Breast epithelium (tissue), 3 donors: ENCODE measurements around the gene SEC23IP.

ENCODE experiments used
- CTCF ChIP-seq, 3 donors: fragments of 450-650 bp; IDR thresholded peaks; one replicate each; pipeline ENCODE4 v1.5.1; 2016 to 2017; ENCODE audit warnings: antibody characterized with exemption in 3 of 3, mild to moderate bottlenecking in 3 of 3, moderate library complexity in 3 of 3
- POLR2A ChIP-seq: fragments of 450-650 bp; IDR thresholded peaks from one replicate; pipeline ENCODE4 v1.6.1; 2016; ENCODE audit warnings: antibody characterized with exemption, mild to moderate bottlenecking, moderate library complexity

GRCh38 chr10:119928411-119928810 is 35.9 kb downstream of the SEC23IP start:
- TF ChIP-seq CTCF (IDR thresholded peaks at IDR 0.05): no peak
- no peak for TF ChIP-seq POLR2A
